ENCODE data around the gene RNASET2. TPM values are rescaled to one million over a fixed set of nuclear protein-coding genes. Genes with fewer than 3 reads are reported as not detected.

Gene RNASET2
- total RNA-seq, 1 donor from 2014 or later = 51.9 TPM

GRCh38 chr6:166906376-166907044 is 49.8 kb downstream of the RNASET2 start:
- no peak for TF ChIP-seq CTCF (IDR thresholded peaks at IDR 0.05)
- intact Hi-C loops (cut with DNase I) = no loop called here
- no peak overlapping the region for H3K27ac ChIP-seq
- no peaks in the 10 kb centered on the region for H3K36me3 ChIP-seq
- no peak for DNase-seq (ENCODE audit: low spot score in 2 of 2)
- H3K9me3 ChIP-seq = no peaks in the 10 kb centered on the region
- no peaks in the 10 kb centered on the region for H3K27me3 ChIP-seq
- H3K4me1 ChIP-seq = no peaks in the 10 kb centered on the region
- no peak overlapping the region for H3K4me3 ChIP-seq

GRCh38 chr6:166905505-166906134 is 50.7 kb downstream of the RNASET2 start:
- H3K27ac ChIP-seq = no peak overlapping the region
- DNase-seq (ENCODE audit: low spot score in 2 of 2) = no peak
- intact Hi-C loops (cut with DNase I) = no loop called here
- H3K4me3 ChIP-seq = no peak overlapping the region
- no peaks in the 10 kb centered on the region for H3K27me3 ChIP-seq
- no peaks in the 10 kb centered on the region for H3K36me3 ChIP-seq
- no peaks in the 10 kb centered on the region for H3K9me3 ChIP-seq
- no peak for TF ChIP-seq CTCF (IDR thresholded peaks at IDR 0.05)
- no peaks in the 10 kb centered on the region for H3K4me1 ChIP-seq

GRCh38 chr6:166905013-166905412 is 51.3 kb downstream of the RNASET2 start:
- H3K9me3 ChIP-seq = no peaks in the 10 kb centered on the region
- no peak for DNase-seq (ENCODE audit: low spot score in 2 of 2)
- intact Hi-C loops (cut with DNase I) = no loop called here

GRCh38 chr6:166904101-166904746 is 52.1 kb downstream of the RNASET2 start:
- Histone ChIP-seq H3K36me3 (no peaks in the 10 kb centered on the region), H3K4me3 (no peak overlapping the region), H3K4me1 (no peaks in the 10 kb centered on the region), H3K9me3 (no peaks in the 10 kb centered on the region), H3K27me3 (no peaks in the 10 kb centered on the region), H3K27ac (no peak overlapping the region)
- no peak for TF ChIP-seq CTCF (IDR thresholded peaks at IDR 0.05)
- DNase-seq (ENCODE audit: low spot score in 2 of 2) = no peak
- intact Hi-C loops (cut with DNase I) = no loop called here

More at GRCh38 chr6:166905013-166905412, 51.3 kb downstream of the RNASET2 start:
- H3K4me3 ChIP-seq = no peak overlapping the region
- no peaks in the 10 kb centered on the region for H3K4me1 ChIP-seq
- no peak for TF ChIP-seq CTCF (IDR thresholded peaks at IDR 0.05)
- no peaks in the 10 kb centered on the region for H3K36me3 ChIP-seq
- H3K27ac ChIP-seq = no peak overlapping the region
- H3K27me3 ChIP-seq = no peaks in the 10 kb centered on the region

- Histone ChIP-seq H3K27me3 (no peaks in the 10 kb centered on the region), H3K27ac (no peak overlapping the region), H3K4me1 (no peaks in the 10 kb centered on the region), H3K4me3 (no peak overlapping the region), H3K9me3 (no peaks in the 10 kb centered on the region), H3K36me3 (no peaks in the 10 kb centered on the region)
- DNase-seq (ENCODE audit: low spot score in 2 of 2) = no peak
- intact Hi-C loops (cut with DNase I) = no loop called here
- no peak for TF ChIP-seq CTCF (IDR thresholded peaks at IDR 0.05)
Observed at GRCh38 chr6:166903500-166903899, 52.9 kb downstream of the RNASET2 start.
